Activated naive CD4-positive, alpha-beta T cell treated with anti-CD3 and anti-CD28 coated beads, Interleukin-2, amount 10 ng/mL, durations not matched to agents 7 days and 5 days (primary cell): Measurements from ENCODE around the gene CHRNA9.
"Not testable (repeated sequence)": the region's sequence is repeated elsewhere in the genome, so short reads cannot be mapped to it uniquely, and the experiment has no call there.

Experiments used
- CTCF ChIA-PET: fragments of 350-600 bp; sonication (Branson Sonifier 250); formaldehyde crosslinking; loops from one replicate; lab custom pipeline; 2021; ENCODE audit warnings: antibody characterized with exemption; lab: Charles Lee
- DNase-seq: peaks from one replicate; pipeline ENCODE4 v3.0.0-alpha.2; 2020
- H3K27ac Mint-ChIP-seq: one replicate; pipeline ENCODE4 v1.8.0; 2021; ENCODE audit warnings: mild to moderate bottlenecking, moderate library complexity, mixed read lengths
- H3K27me3 Mint-ChIP-seq: one replicate; pipeline ENCODE4 v1.8.0; 2021; ENCODE audit warnings: mild to moderate bottlenecking, mixed read lengths
- H3K36me3 Mint-ChIP-seq: one replicate; pipeline ENCODE4 v1.8.0; 2021; ENCODE audit warnings: mixed read lengths
- H3K4me1 Mint-ChIP-seq: one replicate; pipeline ENCODE4 v1.8.0; 2021; ENCODE audit warnings: mixed read lengths
- H3K4me3 Mint-ChIP-seq: one replicate; pipeline ENCODE4 v1.8.0; 2021; ENCODE audit warnings: mild to moderate bottlenecking, moderate library complexity, mixed read lengths
- H3K9me3 Mint-ChIP-seq: one replicate; pipeline ENCODE4 v1.8.0; 2021; ENCODE audit warnings: mixed read lengths

Gene CHRNA9

DNA sequence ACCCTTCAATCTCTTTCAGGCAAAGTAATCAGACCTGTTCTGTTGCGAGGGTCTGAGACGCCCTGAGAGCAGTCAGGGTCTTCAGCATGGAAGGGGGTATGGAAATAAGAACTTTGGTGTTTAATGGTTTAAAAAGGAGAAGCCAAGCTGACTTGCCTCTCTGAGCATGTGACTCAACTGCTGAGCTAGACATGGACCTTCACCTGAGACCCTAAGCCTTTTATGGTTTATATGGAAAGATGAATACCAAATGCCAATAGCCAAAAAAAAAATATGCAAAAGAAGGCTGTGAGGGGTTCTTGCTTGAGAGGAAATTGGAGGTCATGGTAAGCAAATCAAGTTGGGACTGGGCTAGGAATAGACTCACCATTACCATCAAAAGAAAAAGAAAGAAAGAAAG lies 30.6 kb downstream of the CHRNA9 start:
- Mint-ChIP-seq H3K4me1 (no peaks in the 10 kb centered on the region), H3K27ac (no peak overlapping the region), H3K27me3 (peaks cover 5% of the 10 kb centered on the region), H3K36me3 (no peaks in the 10 kb centered on the region), H3K9me3 (peaks cover 6% of the 10 kb centered on the region), H3K4me3 (no peak overlapping the region)
- DNase-seq: no peak
- CTCF ChIA-PET: interaction anchor here (0.7 kb wide), 1 partner anchor 185 kb away, joined by 3 read pairs; no protein-coding TSS in a partner anchor

DNA sequence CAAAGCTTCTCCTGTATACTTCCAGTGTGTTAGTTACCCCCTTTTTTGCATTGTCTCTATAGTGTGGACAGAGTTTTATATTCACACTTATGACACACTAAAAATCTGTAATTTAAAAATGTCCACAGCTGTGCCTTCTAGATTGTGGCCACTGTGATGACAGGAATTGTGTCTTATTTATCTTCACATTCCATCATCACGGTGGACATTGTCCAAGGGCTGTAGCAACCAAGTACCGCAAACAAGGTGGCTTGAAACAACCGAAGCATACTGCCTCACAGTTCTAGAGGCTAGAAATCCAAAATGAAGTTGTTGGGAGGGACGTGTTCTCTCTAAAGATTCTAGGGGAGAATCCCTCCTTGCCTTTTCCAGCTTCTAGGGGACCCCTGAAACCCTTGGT lies 32.3 kb downstream of the CHRNA9 start:
- DNase-seq: no peak
- CTCF ChIA-PET: interaction anchor here (1.0 to 1.2 kb wide), 2 partner anchors 23 to 474 kb away, joined by 3 read pairs; no protein-coding TSS in a partner anchor
- Mint-ChIP-seq H3K4me3 (no peak overlapping the region), H3K27ac (no peak overlapping the region), H3K36me3 (no peaks in the 10 kb centered on the region), H3K4me1 (no peaks in the 10 kb centered on the region), H3K9me3 (no peaks in the 10 kb centered on the region), H3K27me3 (peaks cover 5% of the 10 kb centered on the region)

DNA sequence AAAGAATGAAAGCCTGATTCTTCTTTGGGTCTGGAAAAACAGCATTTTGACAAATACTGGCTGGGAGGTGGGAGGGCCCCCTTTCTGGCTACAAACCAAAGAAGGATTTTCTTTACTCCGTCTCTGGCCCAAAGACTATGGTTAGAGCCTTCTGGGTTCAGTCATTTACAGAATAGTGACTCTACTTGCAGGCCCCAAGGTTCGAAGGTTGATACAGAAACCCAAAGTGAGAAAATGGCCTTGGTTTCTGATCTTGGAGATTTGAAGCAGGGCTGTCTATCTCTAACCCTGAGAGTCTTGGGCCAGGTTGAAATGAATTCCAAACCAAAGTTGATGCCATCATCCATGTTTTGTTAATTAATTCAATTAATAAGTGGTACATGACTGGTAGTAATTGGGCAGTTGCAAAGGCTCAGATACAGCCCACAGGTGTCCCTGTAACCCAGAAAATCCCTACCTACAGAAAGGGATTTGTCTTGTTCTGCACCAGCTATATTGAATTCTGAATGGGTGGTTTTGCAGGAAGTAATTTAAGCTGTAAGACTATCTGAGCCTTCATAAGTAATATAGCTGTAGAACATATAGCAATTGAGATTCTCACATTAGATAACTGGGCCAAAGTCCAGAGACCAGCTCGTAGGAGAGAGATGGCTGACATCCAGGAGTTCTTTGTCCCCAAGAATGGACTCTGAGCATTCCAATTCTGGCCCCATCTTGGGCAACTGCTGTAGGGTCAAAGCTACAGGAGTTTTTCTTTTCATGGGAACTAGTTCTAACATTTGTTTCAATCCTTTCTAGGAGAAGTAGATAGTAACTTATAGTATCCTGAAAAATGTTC lies 34.5 kb downstream of the CHRNA9 start:
- CTCF ChIA-PET: interaction anchor here (1.7 kb wide), 1 partner anchor 19 kb away, joined by 5 read pairs; no protein-coding TSS in a partner anchor
- Mint-ChIP-seq H3K27ac (no peak overlapping the region), H3K4me1 (no peaks in the 10 kb centered on the region), H3K27me3 (no peaks in the 10 kb centered on the region), H3K4me3 (no peak overlapping the region), H3K9me3 (no peaks in the 10 kb centered on the region), H3K36me3 (no peaks in the 10 kb centered on the region)
- no peak for DNase-seq

DNA sequence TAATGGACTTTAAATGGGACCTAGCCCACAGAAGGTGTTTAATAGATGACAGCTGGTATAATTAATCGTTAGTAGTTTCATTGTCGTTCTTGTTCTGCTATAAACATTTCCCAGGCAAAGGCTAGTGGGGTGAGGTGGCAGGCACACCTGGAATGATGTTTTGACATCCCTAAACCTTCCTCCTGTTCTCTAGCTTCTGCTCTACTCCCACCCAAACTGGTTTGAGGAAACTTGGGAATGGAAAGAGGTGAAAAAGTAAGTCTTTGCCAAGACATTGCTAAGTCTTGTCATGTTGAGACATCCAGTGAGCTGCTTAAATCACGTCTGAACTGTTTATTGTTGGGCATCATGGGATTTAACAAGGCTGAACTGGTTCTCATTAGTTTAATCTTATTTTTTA lies 37.5 kb downstream of the CHRNA9 start:
- CTCF ChIA-PET: no interaction called here

DNA sequence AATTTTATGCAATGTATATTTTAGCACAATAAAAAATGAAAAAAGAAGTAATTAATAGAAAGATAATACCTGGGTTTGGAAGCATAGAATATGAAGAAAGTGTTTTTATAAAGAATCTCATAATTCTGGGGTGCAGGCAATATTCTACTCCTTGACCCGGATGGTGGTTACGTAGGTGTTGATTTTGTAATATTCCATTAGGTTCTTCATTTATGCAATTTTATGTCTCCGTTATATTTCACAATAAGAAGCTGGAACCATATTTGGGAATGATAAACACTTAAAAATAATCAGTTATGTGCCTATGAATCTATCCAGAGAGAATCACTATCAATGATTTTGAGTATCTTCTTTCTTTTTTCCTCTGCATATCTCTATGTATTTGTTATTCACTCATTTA lies 38.5 kb downstream of the CHRNA9 start:
- Mint-ChIP-seq H3K27me3 (no peaks in the 10 kb centered on the region), H3K4me3 (no peak overlapping the region), H3K36me3 (no peaks in the 10 kb centered on the region), H3K27ac (no peak overlapping the region), H3K4me1 (no peaks in the 10 kb centered on the region), H3K9me3 (no peaks in the 10 kb centered on the region)
- no peak for DNase-seq
- CTCF ChIA-PET: no interaction called here

More for the DNA sequence above, 37.5 kb downstream of the CHRNA9 start:
- H3K4me3 Mint-ChIP-seq: no peak overlapping the region
- DNase-seq: no peak
- no peaks in the 10 kb centered on the region for H3K36me3 Mint-ChIP-seq
- H3K27me3 Mint-ChIP-seq: no peaks in the 10 kb centered on the region
- no peaks in the 10 kb centered on the region for H3K4me1 Mint-ChIP-seq
- H3K27ac Mint-ChIP-seq: no peak overlapping the region
- H3K9me3 Mint-ChIP-seq: no peaks in the 10 kb centered on the region

DNA sequence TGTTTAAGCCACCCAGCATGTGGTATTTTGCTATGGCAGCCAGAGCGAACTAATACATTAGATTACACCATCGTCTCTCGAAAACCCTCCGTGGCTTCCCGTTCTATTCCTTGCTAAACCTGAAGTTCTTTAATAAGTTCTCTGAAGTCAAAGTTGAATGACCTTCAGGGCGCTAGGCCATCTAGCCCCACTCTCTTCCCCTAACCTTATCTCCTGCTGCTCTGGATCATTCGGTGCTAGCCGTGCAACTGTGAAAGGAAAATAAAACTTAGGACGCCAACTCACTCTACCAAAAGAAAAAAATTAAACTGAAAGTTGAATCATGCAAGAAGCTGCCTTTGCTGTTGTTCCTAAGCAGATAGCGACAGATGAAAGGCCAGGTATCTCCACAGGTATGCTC lies 40.0 kb downstream of the CHRNA9 start:
- peaks cover under 1% of the 10 kb centered on the region for H3K27me3 Mint-ChIP-seq
- CTCF ChIA-PET: no interaction called here
- no peaks in the 10 kb centered on the region for H3K9me3 Mint-ChIP-seq
- DNase-seq: no peak
- no peaks in the 10 kb centered on the region for H3K4me1 Mint-ChIP-seq
- H3K27ac Mint-ChIP-seq: no peak overlapping the region
- no peak overlapping the region for H3K4me3 Mint-ChIP-seq
- no peaks in the 10 kb centered on the region for H3K36me3 Mint-ChIP-seq

DNA sequence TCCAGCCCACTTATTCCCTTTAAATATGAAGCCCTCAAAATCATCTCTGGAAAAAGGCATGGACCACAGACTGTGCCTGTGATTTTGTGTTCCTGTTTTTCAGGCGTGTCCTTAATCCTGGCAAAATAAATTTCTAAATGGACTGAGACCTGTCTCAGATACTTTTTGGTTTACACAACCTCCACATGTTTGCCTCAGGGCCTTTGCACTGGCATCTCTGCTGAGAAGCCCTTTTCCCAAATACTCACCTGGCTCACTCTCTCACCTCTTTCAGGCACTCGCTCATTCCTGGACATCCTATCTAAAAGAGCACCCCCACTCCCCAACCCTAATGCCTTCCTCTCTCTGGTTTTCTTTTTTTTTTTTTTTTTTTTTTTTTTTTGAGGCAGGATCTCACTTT lies 40.5 kb downstream of the CHRNA9 start:
- CTCF ChIA-PET: no interaction called here

DNA sequence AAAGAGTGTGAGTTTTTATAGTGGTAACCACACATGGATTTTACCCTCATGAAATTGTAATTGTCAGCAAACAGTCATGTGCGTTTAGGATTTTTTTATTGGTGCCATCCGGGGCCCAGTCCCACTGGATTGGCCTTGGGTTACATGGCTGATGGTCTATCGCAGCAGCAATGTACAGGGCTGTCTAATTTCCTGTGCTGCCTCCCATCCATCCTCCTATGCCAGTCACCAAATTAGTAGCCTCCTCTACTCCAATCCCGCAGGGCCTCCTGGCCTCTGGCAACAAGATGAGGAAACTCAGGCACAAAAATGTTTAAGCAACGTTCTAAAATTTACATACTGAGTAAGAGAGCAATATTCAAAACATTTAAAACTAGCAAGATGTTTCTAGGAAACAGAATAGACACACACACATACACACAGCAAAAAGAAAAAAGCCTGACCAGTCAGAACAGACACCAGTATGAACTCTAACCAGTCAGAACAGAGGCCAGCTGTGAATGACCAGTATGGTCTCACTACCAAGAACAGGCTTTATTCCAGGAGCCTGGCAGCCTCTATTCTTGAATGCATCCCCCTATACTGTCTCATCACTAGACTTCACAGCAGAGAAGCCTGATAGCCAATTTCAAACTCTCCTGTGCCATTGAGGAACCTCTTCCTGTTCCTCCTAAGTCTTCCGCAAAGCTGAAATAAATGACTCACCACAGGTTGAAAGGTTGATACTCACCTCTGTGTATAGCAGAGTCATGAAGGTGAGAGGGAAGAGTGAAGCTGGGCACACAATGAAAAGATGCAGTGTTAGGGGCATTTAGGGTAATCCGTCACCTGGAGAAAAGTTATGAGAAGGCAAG lies 42.6 kb downstream of the CHRNA9 start:
- CTCF ChIA-PET: interaction anchor here (1.9 kb wide), 1 partner anchor 13 kb away, joined by 5 read pairs; no protein-coding TSS in a partner anchor

More for the DNA sequence above, 40.5 kb downstream of the CHRNA9 start:
- no peaks in the 10 kb centered on the region for H3K9me3 Mint-ChIP-seq
- no peaks in the 10 kb centered on the region for H3K4me1 Mint-ChIP-seq
- no peak overlapping the region for H3K27ac Mint-ChIP-seq
- H3K4me3 Mint-ChIP-seq: no peak overlapping the region
- peaks cover 6% of the 10 kb centered on the region for H3K27me3 Mint-ChIP-seq
- H3K36me3 Mint-ChIP-seq: no peaks in the 10 kb centered on the region
- no peak for DNase-seq

DNA sequence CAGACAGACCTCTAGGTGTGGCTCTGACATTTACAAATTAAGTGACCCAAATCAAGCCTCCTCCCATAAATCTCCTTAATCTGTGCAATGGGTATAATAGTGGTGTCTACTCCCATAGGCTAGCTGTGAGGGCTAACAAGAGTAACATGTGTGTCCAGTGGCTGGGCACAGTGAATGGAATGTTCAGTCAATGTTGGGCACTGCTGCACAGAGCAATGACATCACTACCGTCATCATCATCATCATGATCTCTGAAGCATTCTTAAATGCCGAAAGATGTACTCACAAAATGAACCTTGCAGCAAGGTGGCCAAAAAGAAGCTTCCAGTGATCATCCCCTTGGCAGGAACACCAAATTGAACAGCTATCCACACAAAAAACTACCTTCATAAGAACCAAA lies 43.5 kb downstream of the CHRNA9 start:
- CTCF ChIA-PET: interaction anchor here (1.9 kb wide), 1 partner anchor 12 kb away, joined by 5 read pairs; no protein-coding TSS in a partner anchor

More for the DNA sequence above, 42.6 kb downstream of the CHRNA9 start:
- peaks cover 9% of the 10 kb centered on the region for H3K27me3 Mint-ChIP-seq
- DNase-seq: no peak
- H3K27ac Mint-ChIP-seq: no peak overlapping the region
- H3K4me3 Mint-ChIP-seq: no peak overlapping the region
- no peaks in the 10 kb centered on the region for H3K36me3 Mint-ChIP-seq
- no peaks in the 10 kb centered on the region for H3K9me3 Mint-ChIP-seq
- peaks cover 2% of the 10 kb centered on the region for H3K4me1 Mint-ChIP-seq

DNA sequence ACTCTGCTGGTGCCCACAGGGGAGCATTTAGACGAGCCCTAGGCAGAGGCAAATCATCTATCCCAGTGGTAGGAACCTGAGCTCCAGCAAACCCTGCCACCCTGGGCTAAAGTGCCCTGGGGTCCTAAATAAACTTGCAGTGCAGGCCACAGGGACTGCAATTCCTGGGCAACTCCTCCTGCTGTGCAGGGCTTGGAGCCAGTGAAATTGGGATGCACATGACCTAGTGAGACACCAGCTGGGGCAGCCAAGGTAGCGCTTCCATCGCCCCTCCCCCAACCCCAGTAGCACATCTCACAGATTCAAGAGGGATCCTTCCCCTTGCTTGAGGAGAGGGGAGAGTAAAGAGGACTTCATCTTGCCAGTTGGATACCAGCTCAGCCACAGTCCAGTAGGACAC lies 44.1 kb downstream of the CHRNA9 start:
- CTCF ChIA-PET: interaction anchor here (0.5 to 1.9 kb wide), 2 partner anchors 12 to 826 kb away, joined by 3 to 5 read pairs; no protein-coding TSS in a partner anchor

More for the DNA sequence above, 43.5 kb downstream of the CHRNA9 start:
- Mint-ChIP-seq H3K4me1 (peaks cover 5% of the 10 kb centered on the region), H3K4me3 (no peak overlapping the region), H3K9me3 (no peaks in the 10 kb centered on the region), H3K27me3 (peaks cover 9% of the 10 kb centered on the region), H3K27ac (no peak overlapping the region), H3K36me3 (no peaks in the 10 kb centered on the region)
- DNase-seq: no peak

DNA sequence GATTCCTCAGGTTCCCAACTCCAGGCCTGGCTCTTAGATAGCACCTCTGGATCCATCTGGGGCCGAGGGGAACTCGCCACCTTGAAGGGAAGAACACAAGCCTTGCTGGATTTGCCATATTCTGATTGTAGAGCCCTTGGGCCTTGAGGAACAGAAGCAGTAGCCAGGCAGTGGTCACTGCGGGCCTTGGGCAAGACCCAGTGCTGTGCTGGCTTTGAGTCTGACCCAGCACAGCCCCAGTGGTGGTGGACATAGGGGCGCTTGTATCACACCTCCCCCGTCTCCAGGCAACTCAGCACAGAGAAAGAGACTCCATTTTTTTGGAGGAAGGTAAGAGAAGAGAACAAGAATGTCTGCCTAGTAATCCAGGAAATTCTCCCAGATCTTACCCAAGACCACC lies 45.5 kb downstream of the CHRNA9 start:
- Mint-ChIP-seq H3K4me1 (peaks cover 11% of the 10 kb centered on the region), H3K36me3 (no peaks in the 10 kb centered on the region), H3K27ac (no peak overlapping the region), H3K9me3 (no peaks in the 10 kb centered on the region), H3K27me3 (peaks cover 15% of the 10 kb centered on the region), H3K4me3 (no peak overlapping the region)
- CTCF ChIA-PET: no interaction called here
- no peak for DNase-seq

More for the DNA sequence above, 44.1 kb downstream of the CHRNA9 start:
- DNase-seq: no peak
- Mint-ChIP-seq H3K4me1 (peaks cover 5% of the 10 kb centered on the region), H3K27me3 (peaks cover 9% of the 10 kb centered on the region), H3K9me3 (no peaks in the 10 kb centered on the region), H3K27ac (no peak overlapping the region), H3K36me3 (no peaks in the 10 kb centered on the region), H3K4me3 (no peak overlapping the region)

DNA sequence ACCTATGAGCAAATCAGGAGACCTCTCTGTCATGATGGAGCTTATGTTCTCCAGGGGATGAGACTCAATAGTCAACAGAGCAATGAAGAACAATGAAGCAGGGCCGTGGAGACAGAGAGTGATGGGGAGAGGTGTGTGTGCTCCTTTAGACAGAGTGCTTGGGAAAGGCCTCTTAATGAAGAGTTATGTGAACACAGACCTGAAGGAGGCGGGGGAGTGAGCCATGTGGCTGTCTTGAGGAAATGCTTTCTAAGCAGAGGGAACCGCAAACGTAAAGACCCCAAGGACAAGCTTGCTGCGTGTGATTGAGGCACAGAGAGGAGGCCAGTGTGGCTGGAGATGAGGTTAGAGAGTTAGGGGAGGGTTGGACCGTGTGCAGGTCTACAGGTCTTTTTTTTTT lies 53.1 kb downstream of the CHRNA9 start:
- no peak overlapping the region for H3K4me3 Mint-ChIP-seq
- H3K27me3 Mint-ChIP-seq: peaks cover 11% of the 10 kb centered on the region
- no peaks in the 10 kb centered on the region for H3K36me3 Mint-ChIP-seq
- no peak for DNase-seq
- no peaks in the 10 kb centered on the region for H3K9me3 Mint-ChIP-seq
- CTCF ChIA-PET: interaction anchor here (1.4 kb wide), 1 partner anchor 18 kb away, joined by 5 read pairs; no protein-coding TSS in a partner anchor
- no peak overlapping the region for H3K27ac Mint-ChIP-seq
- peaks cover 10% of the 10 kb centered on the region for H3K4me1 Mint-ChIP-seq

DNA sequence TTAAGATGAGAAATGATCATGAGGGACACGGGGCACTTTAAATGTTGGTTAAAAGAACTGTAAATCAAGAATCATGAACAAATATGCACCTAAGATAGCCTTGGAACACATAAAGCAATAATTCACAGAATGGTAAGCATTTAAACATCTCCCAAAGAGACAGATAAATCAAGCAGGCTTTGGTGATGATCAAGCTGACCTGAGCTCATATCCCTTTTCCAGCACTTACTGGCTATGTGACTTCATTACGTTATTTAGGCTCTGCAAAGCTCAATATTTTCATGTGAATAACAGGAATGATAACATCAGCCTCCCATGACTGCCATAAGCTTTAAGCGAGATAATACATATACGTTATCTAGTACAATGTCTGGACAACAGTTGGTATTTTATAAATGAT lies 54.9 kb downstream of the CHRNA9 start:
- no peaks in the 10 kb centered on the region for H3K9me3 Mint-ChIP-seq
- no peak for DNase-seq
- no peak overlapping the region for H3K4me3 Mint-ChIP-seq
- H3K4me1 Mint-ChIP-seq: peaks cover 9% of the 10 kb centered on the region
- no peak overlapping the region for H3K27ac Mint-ChIP-seq
- CTCF ChIA-PET: interaction anchor here (0.7 to 1.9 kb wide), 4 partner anchors 11 to 328 kb away, joined by 3 to 5 read pairs (median 4); no protein-coding TSS in a partner anchor
- peaks cover 20% of the 10 kb centered on the region for H3K27me3 Mint-ChIP-seq
- no peaks in the 10 kb centered on the region for H3K36me3 Mint-ChIP-seq

DNA sequence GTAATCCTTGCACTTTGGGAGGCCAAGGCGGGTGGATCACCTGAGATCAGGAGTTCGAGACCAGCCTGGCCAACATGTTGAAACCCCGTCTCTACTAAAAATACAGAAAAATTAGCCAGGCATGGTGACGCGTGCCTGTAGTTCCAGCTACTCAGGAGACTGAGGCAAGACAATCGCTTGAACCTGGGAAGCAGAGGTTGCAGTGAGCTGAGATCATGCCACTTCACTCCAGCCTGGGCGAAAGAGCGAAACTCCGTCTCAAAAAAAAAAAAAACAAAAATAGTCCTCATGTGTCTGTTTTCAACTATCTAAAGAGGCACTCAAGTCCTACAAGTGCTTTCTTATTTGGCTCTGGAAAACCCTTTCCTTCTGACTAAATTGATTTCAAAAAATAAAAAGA lies 57.1 kb downstream of the CHRNA9 start:
- H3K4me1 Mint-ChIP-seq, CTCF ChIA-PET, H3K36me3 Mint-ChIP-seq, DNase-seq, H3K27ac Mint-ChIP-seq, H3K9me3 Mint-ChIP-seq, H3K4me3 Mint-ChIP-seq: not testable (repeated sequence)
- peaks cover 30% of the 10 kb centered on the region for H3K27me3 Mint-ChIP-seq
